IMR-90 (cell line): ENCODE measurements around the gene SLC49A4. TPM values are rescaled to one million over a fixed set of nuclear protein-coding genes. Genes with fewer than 3 reads are reported as not detected.

Experiments used
- ATAC-seq: fragments of 200-7000 bp; cut with Tn5 transposase; 2 replicates; pipeline ENCODE4 v1.9.1; 2020; ENCODE audit warnings: low read depth, mild to moderate bottlenecking, moderate library complexity
- BruUV-seq: library from RNA; stranded (reverse); fragments of 400-500 nt; replicated peaks from 2 replicates; lab custom pipeline; 2021; lab: Mats Ljungman, UMichigan
- CTCF ChIA-PET: fragments of 300-600 bp; formaldehyde crosslinking; extraction: SDS; loops from one replicate; lab custom pipeline; 2021; ENCODE audit warnings: antibody characterized with exemption; lab: Yijun Ruan, JAX
- POLR2A ChIA-PET: fragments of 300-600 bp; sonication (Branson Sonifier 250); formaldehyde crosslinking; loops from one replicate; lab custom pipeline; 2022; ENCODE audit warnings: antibody characterized with exemption; ENCODE audit not compliant: unreplicated experiment; lab: Charles Lee
- DNase-seq: peaks from one replicate; pipeline ENCODE4 v3.0.0; 2013
- H2AFZ ChIP-seq: replicated peaks from 2 replicates; pipeline ENCODE3; 2013; ENCODE audit warnings: low read length, mild to moderate bottlenecking; ENCODE audit not compliant: poor library complexity
- H2AK5ac ChIP-seq: 2 replicates; pipeline ENCODE4 v1.6.1; 2013; ENCODE audit warnings: low read depth, low read length, inconsistent platforms
- H2AK9ac ChIP-seq: replicated peaks from 2 replicates; pipeline ENCODE3; 2013; ENCODE audit warnings: mild to moderate bottlenecking, low read depth, low read length, moderate library complexity; ENCODE audit not compliant: poor library complexity
- H2BK120ac ChIP-seq: 2 replicates; pipeline ENCODE4 v1.6.1; 2013; ENCODE audit warnings: low read depth, low read length, inconsistent platforms
- H2BK15ac ChIP-seq: 3 replicates; pipeline ENCODE4 v1.6.1; 2013; ENCODE audit warnings: low read depth, low read length, inconsistent platforms
- H2BK20ac ChIP-seq: 2 replicates; pipeline ENCODE4 v1.6.1; 2013; ENCODE audit warnings: low read depth, mild to moderate bottlenecking, inconsistent platforms, low read length, moderate library complexity
- H2BK5ac ChIP-seq: 2 replicates; pipeline ENCODE4 v1.6.1; 2013; ENCODE audit warnings: mild to moderate bottlenecking, low read depth, low read length, inconsistent platforms; ENCODE audit not compliant: poor library complexity, severe bottlenecking
- H3K14ac ChIP-seq: replicated peaks from 2 replicates; pipeline ENCODE4 v1.6.1; 2013; ENCODE audit warnings: low read depth, low read length, inconsistent platforms
- H3K18ac ChIP-seq: 2 replicates; pipeline ENCODE4 v1.6.1; 2013; ENCODE audit warnings: low read depth, low read length, control low read depth
- H3K23ac ChIP-seq: 2 replicates; pipeline ENCODE4 v1.6.1; 2013; ENCODE audit warnings: low read depth, low read length, inconsistent platforms
- H3K27ac ChIP-seq: 2 replicates; pipeline ENCODE4 v1.5.1; 2013; ENCODE audit warnings: mild to moderate bottlenecking, control low read depth, low read length; ENCODE audit not compliant: insufficient read depth
- H3K27me3 ChIP-seq: 2 replicates; pipeline ENCODE4 v1.6.1; 2013; ENCODE audit warnings: low read length; ENCODE audit not compliant: control insufficient read depth, insufficient read depth
- H3K36me3 ChIP-seq: 2 replicates; pipeline ENCODE4 v1.6.1; 2013; ENCODE audit warnings: low read length, mixed read lengths; ENCODE audit not compliant: control insufficient read depth, insufficient read depth
- H3K4ac ChIP-seq: 2 replicates; pipeline ENCODE4 v1.6.1; 2013; ENCODE audit warnings: low read depth, low read length, inconsistent platforms
- H3K4me1 ChIP-seq: 2 replicates; pipeline ENCODE4 v1.6.1; 2013; ENCODE audit warnings: low read length, mixed read lengths; ENCODE audit not compliant: control insufficient read depth, insufficient read depth
- H3K4me2 ChIP-seq: 2 replicates; pipeline ENCODE4 v1.6.1; 2013; ENCODE audit warnings: low read depth, mild to moderate bottlenecking, control low read depth, low read length, moderate library complexity
- H3K4me3 ChIP-seq: 2 replicates; pipeline ENCODE4 v1.5.1; 2013; ENCODE audit warnings: low read depth, mild to moderate bottlenecking, control low read depth, low read length, moderate library complexity; ENCODE audit not compliant: insufficient read depth
- H3K56ac ChIP-seq: 2 replicates; pipeline ENCODE4 v1.6.1; 2013; ENCODE audit warnings: low read length, inconsistent platforms; ENCODE audit not compliant: insufficient read depth; ENCODE audit errors: extremely low read depth
- H3K79me1 ChIP-seq, 2 experiments: 2 replicates each; pipeline ENCODE4 v1.6.1; 2013; ENCODE audit warnings: low read length in 2 of 2, inconsistent platforms in 1 of 2, low read depth in 1 of 2
- H3K9ac ChIP-seq: 2 replicates; pipeline ENCODE4 v1.6.1; 2013; ENCODE audit warnings: low read depth, low read length, control low read depth
- H3K9me1 ChIP-seq: 2 replicates; pipeline ENCODE4 v1.6.1; 2013; ENCODE audit warnings: low read length, inconsistent platforms; ENCODE audit not compliant: insufficient read depth
- H3K9me3 ChIP-seq: 2 replicates; pipeline ENCODE4 v1.6.1; 2013; ENCODE audit warnings: low read length; ENCODE audit not compliant: control insufficient read depth, insufficient read depth
- H4K20me1 ChIP-seq: 2 replicates; pipeline ENCODE4 v1.6.1; 2013; ENCODE audit warnings: low read length, inconsistent platforms; ENCODE audit not compliant: insufficient read depth
- H4K5ac ChIP-seq: 2 replicates; pipeline ENCODE4 v1.6.1; 2013; ENCODE audit warnings: mild to moderate bottlenecking, low read depth, low read length, control low read depth
- H4K8ac ChIP-seq, 2 experiments: 2 replicates each; pipeline ENCODE4 v1.6.1; 2013; ENCODE audit warnings: low read depth in 2 of 2, low read length in 2 of 2, control low read depth in 1 of 2, inconsistent platforms in 1 of 2
- H4K91ac ChIP-seq: 2 replicates; pipeline ENCODE4 v1.6.1; 2013; ENCODE audit warnings: low read depth, low read length, inconsistent platforms; ENCODE audit not compliant: insufficient read depth
- BHLHE40 ChIP-seq: fragments of 150-350 bp; IDR thresholded peaks from 2 replicates; pipeline ENCODE4 v1.6.1; 2016; ENCODE audit warnings: mild to moderate bottlenecking, low read depth, low read length
- CEBPB ChIP-seq: IDR thresholded peaks from 2 replicates; pipeline ENCODE4 v1.6.1; 2012; ENCODE audit warnings: low read depth, low read length, improper control_type of control experiment
- FOS ChIP-seq: fragments of 150-350 bp; IDR thresholded peaks from 2 replicates; pipeline ENCODE4 v1.6.1; 2016; ENCODE audit warnings: low read depth, low read length
- MAFK ChIP-seq: IDR thresholded peaks from 2 replicates; pipeline ENCODE4 v1.6.1; 2012; ENCODE audit warnings: low read depth, low read length, improper control_type of control experiment
- MAZ ChIP-seq: IDR thresholded peaks from 2 replicates; pipeline ENCODE4 v1.6.1; 2012; ENCODE audit warnings: low read depth, mild to moderate bottlenecking, low read length, improper control_type of control experiment, moderate library complexity, borderline replicate concordance
- WGBS, 2 experiments: methylation state at CpG; one replicate each; pipeline versions ENCODE4 v1.1.5 to v1.1.7; 2013; ENCODE audit warnings: missing lambda C conversion rate in 2 of 2; ENCODE audit not compliant: insufficient read length in 1 of 2; ENCODE audit errors: extremely low coverage in 2 of 2; 5-methylcytosine and 5-hydroxymethylcytosine counted together
- dilution Hi-C: fragments of 300-500 bp; cut with HindIII; formaldehyde crosslinking; loops from one replicate; pipeline ENCODE4 v1.14.3; 2018; ENCODE audit warnings: low sequenced_read_pairs; ENCODE audit not compliant: unreplicated experiment
- in situ Hi-C: fragments of 300-500 bp; cut with MboI; formaldehyde crosslinking; loops from 3 replicates; pipeline ENCODE4 v1.14.3; 2019; ENCODE audit warnings: low sequenced_read_pairs, inconsistent platforms, mixed read lengths
- intact Hi-C: fragments of 100-400 bp; cut with micrococcal nuclease; formaldehyde crosslinking; loops from 2 replicates; pipeline ENCODE4 v1.10.0; 2022
- polyA plus RNA-seq, 3 experiments: library from polyadenylated mRNA; depleted of rRNA; stranded (reverse); fragments of >200 nt; gene quantifications; 2 replicates each; pipeline ENCODE4 v1.2.3, GENCODE V29; 2012; ENCODE audit warnings: low replicate concordance in 1 of 3
- total RNA-seq: library from RNA; depleted of rRNA; stranded (reverse); fragments of >200 nt; gene quantifications from 2 replicates; pipeline ENCODE4 v1.2.3, GENCODE V29; 2012
- TF ChIP-seq, protein P1 (sequence below): fragments of 150-350 bp; IDR thresholded peaks from 2 replicates; pipeline ENCODE4 v1.6.1; 2017; ENCODE audit warnings: mild to moderate bottlenecking, antibody characterized with exemption, low read length, low read depth
- TF ChIP-seq, protein P2 (sequence below): fragments of 150-350 bp; IDR thresholded peaks from 2 replicates; pipeline ENCODE4 v1.6.1; 2016; ENCODE audit warnings: low read depth, mild to moderate bottlenecking, low read length, moderate library complexity, borderline replicate concordance

Gene SLC49A4
- total and polyA plus RNA-seq, 2 of the 4 experiments (the other 2 are of a cell fraction) = 6.5 to 6.8 TPM

DNA sequence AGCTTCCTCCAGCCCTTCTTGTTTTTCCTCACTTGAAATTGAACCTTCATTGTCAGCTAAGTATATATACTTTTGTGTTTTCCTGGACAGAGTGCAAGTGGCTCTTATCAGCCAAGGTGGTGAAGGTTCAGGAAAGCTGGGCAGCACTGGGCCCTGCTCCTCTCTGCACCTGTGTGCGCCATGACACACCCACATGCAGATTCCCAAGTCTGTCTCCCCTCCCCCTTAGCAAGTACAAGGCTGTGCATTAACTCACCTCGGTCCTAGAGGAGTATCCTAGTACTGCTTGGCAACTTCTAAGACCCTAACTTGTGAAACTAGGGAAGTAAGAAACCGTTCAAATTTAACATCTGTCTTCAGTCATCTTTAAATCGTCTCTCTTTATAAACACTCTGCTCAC, 85.8 kb downstream of the SLC49A4 start:
- H3K9me3 ChIP-seq = no peaks in the 10 kb centered on the region
- in situ Hi-C loops = no loop called here

More for the DNA sequence above, 85.8 kb downstream of the SLC49A4 start:
- Histone ChIP-seq H3K18ac (no peak overlapping the region), H4K20me1 (no peaks in the 10 kb centered on the region), H3K14ac (no peak overlapping the region), H2AFZ (no peak overlapping the region), H2BK5ac (no peak overlapping the region), H3K9me1 (no peaks in the 10 kb centered on the region; the same call in 1 of the 2 replicates), H4K5ac (no peak overlapping the region), H3K4me3 (no peak overlapping the region), H2AK9ac (no peak overlapping the region), H4K91ac (no peak overlapping the region), H3K4me2 (no peak overlapping the region), H3K36me3 (peaks cover 1% of the 10 kb centered on the region; the same call in 1 of the 2 replicates), H3K56ac (no peak overlapping the region), H3K27me3 (no peaks in the 10 kb centered on the region), H3K27ac (no peak overlapping the region), H2BK20ac (no peak overlapping the region), H3K9ac (no peak overlapping the region), H3K23ac (no peak overlapping the region), H4K8ac (no peak overlapping the region), H3K4ac (no peak overlapping the region), H3K4me1 (no peaks in the 10 kb centered on the region), H2BK15ac (no peak overlapping the region), H3K79me1 (no peaks in the 10 kb centered on the region), H2AK5ac (no peak overlapping the region), H2BK120ac (no peak overlapping the region)
- BruUV-seq = no TSS peak
- dilution Hi-C loops (no loop called here), intact Hi-C loops (no loop called here)
- CTCF ChIA-PET = interaction anchor here (0.6 kb wide), 1 partner anchor 25 kb away, joined by 3 read pairs; no protein-coding TSS in a partner anchor
- DNase-seq = no peak
- TF ChIP-seq CEBPB (no peak), FOS (no peak), MAFK (no peak), BHLHE40 (no peak), MAZ (no peak)
- TF ChIP-seq, protein P1, sequence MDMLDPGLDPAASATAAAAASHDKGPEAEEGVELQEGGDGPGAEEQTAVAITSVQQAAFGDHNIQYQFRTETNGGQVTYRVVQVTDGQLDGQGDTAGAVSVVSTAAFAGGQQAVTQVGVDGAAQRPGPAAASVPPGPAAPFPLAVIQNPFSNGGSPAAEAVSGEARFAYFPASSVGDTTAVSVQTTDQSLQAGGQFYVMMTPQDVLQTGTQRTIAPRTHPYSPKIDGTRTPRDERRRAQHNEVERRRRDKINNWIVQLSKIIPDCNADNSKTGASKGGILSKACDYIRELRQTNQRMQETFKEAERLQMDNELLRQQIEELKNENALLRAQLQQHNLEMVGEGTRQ = no peak
- TF ChIP-seq, protein P2, sequence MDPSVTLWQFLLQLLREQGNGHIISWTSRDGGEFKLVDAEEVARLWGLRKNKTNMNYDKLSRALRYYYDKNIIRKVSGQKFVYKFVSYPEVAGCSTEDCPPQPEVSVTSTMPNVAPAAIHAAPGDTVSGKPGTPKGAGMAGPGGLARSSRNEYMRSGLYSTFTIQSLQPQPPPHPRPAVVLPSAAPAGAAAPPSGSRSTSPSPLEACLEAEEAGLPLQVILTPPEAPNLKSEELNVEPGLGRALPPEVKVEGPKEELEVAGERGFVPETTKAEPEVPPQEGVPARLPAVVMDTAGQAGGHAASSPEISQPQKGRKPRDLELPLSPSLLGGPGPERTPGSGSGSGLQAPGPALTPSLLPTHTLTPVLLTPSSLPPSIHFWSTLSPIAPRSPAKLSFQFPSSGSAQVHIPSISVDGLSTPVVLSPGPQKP = no peak
- ATAC-seq = no peak
- no CpG with 5 or more reads among the region's 4 CpGs for WGBS, 2 experiments
- POLR2A ChIA-PET = no interaction called here
